DOHH2 (cell line): ENCODE results near the gene DCAF8.

ENCODE experiments used
- EZH2phosphoT487 ChIP-seq: fragments of 200-600 bp; sonication (generic); IDR thresholded peaks from 2 replicates; pipeline ENCODE4 v1.6.1; 2017; ENCODE audit warnings: borderline replicate concordance, mild to moderate bottlenecking, antibody characterized with exemption, low read length, moderate library complexity, mixed read lengths
- TF ChIP-seq, protein P1 (sequence below): fragments of 200-600 bp; sonication (generic); IDR thresholded peaks from one replicate; pipeline ENCODE4 v1.5.1; 2014; ENCODE audit warnings: antibody characterized with exemption, mild to moderate bottlenecking, low read depth, low read length; ENCODE audit not compliant: poor library complexity, severe bottlenecking

DNA sequence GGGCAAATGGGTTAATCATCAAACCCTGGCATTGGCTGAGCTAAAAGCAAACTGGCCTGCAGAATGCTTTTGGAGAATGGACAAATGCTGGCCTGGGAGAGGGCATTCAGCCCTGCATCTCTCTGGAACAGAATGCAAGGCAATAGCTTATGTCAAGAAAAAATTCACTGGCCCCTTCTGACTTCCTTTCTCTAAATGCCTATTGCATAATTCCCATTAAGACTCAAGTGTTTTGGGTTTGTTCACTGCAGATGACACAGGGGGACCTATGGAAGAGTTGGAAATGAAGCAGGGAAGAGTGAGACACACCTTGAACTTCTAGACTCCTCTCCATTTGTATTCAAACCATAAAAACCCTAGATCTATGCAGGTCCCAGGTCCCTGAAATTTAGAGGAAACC lies 41.3 kb downstream of the DCAF8 start:
- TF ChIP-seq, protein P1, sequence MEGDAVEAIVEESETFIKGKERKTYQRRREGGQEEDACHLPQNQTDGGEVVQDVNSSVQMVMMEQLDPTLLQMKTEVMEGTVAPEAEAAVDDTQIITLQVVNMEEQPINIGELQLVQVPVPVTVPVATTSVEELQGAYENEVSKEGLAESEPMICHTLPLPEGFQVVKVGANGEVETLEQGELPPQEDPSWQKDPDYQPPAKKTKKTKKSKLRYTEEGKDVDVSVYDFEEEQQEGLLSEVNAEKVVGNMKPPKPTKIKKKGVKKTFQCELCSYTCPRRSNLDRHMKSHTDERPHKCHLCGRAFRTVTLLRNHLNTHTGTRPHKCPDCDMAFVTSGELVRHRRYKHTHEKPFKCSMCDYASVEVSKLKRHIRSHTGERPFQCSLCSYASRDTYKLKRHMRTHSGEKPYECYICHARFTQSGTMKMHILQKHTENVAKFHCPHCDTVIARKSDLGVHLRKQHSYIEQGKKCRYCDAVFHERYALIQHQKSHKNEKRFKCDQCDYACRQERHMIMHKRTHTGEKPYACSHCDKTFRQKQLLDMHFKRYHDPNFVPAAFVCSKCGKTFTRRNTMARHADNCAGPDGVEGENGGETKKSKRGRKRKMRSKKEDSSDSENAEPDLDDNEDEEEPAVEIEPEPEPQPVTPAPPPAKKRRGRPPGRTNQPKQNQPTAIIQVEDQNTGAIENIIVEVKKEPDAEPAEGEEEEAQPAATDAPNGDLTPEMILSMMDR: no peak
- TF ChIP-seq EZH2phosphoT487: no peak
